GM18502 (cell line): ENCODE results near the gene TDRD9.

Experiments
- ATAC-seq: cut with Tn5 transposase; IDR thresholded peaks from one replicate; pipeline ENCODE4 v1.9.1; 2021; ENCODE audit warnings: mild to moderate bottlenecking; ENCODE audit not compliant: unreplicated experiment, poor library complexity

TDRD9 gene

GRCh38 chr14:104019806-104020205 is 91.5 kb downstream of the TDRD9 start:
- no peak for ATAC-seq

GRCh38 chr14:104020471-104020870 is 92.2 kb downstream of the TDRD9 start:
- no peak for ATAC-seq

GRCh38 chr14:104023325-104024055 is 95.2 kb downstream of the TDRD9 start:
- no peak for ATAC-seq

DNA sequence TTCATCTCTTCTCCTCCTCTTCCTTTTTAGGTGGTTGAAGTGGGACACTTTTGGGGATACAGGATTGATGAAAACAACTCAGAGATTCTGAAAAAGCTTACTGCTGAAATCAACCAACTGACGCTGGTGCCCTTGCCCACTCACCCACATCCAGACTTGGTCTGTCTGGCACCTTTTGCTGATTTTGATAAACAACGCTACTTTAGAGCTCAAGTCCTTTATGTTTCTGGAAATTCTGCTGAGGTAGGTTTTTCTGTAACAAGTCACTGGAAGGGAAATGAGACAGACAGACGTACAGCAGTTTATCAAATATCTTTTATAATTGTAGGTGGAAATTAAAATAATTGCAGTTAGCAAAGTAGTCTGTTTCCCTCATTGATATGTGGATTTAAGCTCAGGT is 97.3 kb downstream of the TDRD9 start:
- ATAC-seq, result no peak

GRCh38 chr14:104026024-104026423 is 97.8 kb downstream of the TDRD9 start:
- ATAC-seq, result no peak

DNA sequence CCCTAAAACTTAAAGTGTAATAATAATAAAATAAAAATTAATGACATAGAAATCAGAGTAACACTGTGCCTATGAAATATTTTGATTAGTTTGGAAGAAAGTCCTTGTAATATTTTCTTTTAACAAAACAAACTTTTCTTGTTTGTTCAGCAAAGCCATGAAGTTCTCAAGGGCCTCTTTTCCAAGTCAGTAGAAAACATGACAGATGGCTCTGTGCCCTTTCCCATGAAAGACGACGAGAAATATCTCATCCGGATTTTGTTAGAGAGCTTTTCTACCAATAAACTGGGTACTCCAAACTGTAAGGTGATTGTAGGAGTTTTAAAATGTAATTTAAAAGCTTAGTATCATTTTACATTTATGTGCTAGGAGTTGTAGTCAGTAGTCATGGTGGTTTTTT is 102.7 kb downstream of the TDRD9 start:
- no peak for ATAC-seq

GRCh38 chr14:104031384-104031783 is 103.1 kb downstream of the TDRD9 start:
- no peak for ATAC-seq

DNA sequence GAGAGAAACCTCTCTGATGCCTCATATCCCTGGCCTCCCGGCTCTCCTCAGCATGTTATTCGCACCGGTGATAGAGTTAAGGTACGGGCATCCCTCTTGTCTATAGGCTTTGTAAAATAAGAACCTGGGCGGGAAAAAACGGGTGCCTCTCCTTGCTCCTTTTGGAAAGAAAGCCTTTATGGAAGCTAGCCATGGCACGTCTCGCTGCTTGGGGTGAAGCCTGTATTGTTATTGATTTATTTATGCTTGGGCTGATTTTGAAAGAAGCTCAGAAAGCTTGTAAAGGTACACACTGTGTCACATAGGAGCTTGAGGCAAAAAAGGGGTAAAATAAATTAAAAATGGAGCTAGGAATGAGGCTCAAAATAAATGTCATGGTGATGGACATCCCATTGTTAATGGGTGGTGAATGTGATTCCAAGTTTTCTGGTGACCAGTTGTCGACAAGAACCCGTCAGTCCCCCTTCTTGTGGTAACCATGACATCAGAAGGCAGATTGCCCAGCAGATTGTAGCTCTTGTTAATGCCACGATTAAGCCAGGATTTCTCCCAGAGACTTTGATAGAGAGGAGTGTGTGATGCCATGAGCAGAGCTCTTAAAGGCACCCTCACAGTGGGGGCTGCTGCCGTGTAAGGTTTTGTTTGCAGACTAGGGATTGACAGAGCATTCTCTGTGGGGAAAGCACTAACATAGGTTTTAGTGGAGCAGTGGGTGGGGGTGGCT is 106.9 kb downstream of the TDRD9 start:
- no peak for ATAC-seq

DNA sequence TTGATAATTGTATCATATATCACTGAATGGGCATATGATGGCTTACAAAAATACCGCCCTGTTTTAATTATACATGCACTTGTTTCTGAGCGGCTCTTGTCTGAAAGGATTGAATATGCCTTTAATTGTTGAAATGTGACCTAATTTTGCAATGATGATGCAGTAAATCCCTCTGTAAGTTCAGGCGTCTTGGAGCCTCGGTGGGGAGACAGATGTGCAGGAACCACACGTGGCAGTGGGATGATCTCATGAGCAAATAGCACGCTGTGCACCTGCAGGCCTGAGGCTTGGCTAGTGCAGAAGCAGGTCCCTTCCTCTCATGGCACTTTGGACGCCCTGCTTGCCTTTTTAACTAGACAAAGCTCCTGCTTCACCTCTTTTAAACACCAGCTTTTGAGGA is 108.0 kb downstream of the TDRD9 start:
- no peak for ATAC-seq

- ATAC-seq, result no peak
Observed at GRCh38 chr14:104037074-104037473, 108.8 kb downstream of the TDRD9 start.

- no peak for ATAC-seq
Observed at GRCh38 chr14:104037903-104038302, 109.6 kb downstream of the TDRD9 start.

DNA sequence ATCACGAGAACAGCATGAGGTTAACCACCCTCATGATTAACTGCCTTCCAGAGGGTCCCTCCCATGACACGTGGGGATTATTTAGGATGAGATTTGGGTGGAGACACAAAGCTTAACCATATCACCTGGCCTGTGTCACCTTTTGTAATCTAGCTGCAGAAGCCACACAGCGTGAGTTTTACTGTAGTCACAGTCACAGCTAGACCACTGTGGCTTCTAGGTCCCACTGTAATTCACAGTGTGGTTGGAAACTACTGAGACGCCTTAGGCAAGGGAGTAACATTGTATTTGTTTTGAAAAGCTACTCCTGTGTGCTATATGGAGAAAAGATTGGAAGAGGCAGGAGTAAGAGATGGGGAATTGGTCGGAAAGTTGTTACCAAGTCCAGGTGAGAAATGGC is 111.0 kb downstream of the TDRD9 start:
- ATAC-seq, result no peak

DNA sequence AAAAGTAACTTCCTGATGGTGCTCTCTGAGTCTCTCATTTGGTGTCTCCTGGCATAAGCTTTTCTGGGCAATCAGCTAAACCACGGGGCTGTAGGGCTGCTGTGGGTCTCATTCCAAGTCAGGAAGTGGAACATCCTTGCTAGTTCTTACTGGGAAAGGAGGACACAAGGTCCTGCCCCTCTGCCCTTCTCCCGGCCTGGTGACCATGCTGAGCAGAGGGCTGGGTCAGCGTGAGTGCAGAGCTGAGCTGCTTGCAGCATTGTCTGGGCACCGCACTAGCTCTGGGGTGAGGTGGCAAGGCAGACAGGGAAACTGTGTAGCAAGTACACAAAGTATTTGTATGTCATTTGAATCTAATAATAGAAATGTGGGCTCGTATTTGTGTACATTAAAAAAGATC is 112.3 kb downstream of the TDRD9 start:
- ATAC-seq, result no peak

DNA sequence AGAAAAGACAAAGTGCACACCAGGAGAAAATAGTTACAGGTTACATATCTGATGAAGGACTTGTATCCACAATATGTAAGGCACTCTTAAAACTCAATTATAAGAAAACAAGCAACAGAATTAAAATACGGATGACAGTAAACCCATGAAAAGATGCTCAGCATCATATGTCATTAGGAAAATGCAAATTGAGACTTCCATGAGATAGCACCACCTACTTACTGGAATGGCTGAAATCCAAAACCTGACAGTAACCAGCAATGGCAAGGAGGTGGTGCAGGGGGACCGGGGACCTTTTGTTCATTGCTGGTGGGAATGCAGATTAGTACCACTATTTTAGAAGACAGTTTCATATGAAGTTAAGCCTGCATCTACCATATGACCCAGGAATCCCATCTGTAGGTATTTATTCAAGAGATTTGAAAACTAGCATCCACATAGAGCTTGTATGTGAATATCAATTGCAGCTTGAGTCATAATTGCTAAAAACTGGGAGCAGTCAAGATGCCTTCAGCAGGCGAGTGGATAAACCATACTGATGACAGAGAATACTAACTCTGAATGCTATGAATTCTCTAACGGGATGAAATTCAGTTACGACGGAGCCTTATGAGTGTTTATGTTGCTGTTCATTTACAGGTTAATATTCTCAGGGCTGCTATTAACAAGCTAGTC is 113.3 kb downstream of the TDRD9 start:
- no peak for ATAC-seq

DNA sequence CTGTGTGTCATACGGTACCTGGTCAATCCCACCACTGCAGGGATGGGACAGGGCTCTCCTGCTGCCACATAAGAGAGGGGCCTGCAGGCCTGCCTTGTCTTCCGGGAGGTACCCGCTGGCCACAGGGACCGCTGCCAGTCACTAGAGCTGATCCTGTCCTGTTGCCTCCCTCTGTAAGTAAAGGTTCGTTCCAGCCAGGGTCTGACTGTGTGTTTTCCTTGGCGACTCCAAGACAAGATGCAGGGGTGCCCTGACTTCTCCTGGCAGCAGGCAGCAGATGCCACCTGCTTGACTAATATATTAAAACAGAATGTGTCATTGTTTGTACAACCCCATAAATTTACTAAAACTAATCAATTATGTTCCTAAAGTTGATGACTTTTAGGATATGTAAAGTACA is 115.8 kb downstream of the TDRD9 start:
- no peak for ATAC-seq

DNA sequence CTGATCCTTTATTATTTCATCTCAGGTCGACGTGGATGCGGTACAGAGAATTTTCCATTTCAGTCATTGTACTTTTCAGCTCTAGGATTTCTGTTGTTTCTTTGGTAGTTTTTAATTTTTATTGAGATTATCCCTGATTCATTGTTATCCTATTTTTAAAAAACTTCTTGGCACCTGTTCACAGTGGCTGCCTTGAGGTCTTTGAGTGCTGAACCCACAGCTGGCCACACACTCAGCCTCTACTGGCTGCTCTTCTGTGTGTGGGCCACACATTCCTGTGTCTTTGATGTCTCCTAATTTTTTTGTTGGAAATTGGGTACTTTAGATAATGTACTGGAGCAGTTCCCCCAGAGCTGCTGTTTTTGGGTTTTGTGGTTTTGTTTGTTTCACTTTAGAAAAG is 119.5 kb downstream of the TDRD9 start:
- ATAC-seq, result no peak

GRCh38 chr14:104048758-104049507 is 120.7 kb downstream of the TDRD9 start:
- no peak for ATAC-seq

DNA sequence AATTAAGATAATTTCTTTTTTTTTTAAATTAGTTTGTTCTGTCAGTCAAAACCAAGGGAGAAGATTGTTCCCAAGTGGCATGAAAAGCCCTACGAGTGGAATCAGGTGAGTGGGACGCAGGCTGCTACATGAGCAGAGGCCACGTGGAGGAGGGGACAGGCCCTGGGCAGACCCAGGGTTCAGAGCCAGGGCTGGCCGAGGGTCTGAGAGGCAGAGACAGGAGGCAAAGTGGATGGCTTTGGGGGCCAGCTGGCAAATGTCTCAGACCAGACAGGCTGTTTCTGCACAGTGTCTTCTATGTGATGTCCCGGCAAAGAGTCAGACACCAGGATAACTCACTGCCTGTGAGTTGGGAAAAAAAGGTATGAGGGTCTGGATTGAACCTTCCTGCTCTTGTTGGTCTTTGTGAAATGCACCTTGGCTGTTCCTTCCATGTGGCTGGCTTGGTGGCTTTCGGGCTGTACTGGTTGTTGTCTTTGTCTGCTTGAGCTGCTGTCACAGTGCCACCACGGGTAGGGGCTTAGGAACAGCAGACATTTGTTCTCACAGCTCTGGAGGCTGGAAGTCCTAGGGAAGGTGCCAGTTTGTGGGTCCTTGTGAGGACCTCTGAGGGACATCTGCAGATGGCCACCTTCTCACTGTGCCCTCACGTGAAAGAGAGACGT is 121.5 kb downstream of the TDRD9 start:
- ATAC-seq, result no peak

DNA sequence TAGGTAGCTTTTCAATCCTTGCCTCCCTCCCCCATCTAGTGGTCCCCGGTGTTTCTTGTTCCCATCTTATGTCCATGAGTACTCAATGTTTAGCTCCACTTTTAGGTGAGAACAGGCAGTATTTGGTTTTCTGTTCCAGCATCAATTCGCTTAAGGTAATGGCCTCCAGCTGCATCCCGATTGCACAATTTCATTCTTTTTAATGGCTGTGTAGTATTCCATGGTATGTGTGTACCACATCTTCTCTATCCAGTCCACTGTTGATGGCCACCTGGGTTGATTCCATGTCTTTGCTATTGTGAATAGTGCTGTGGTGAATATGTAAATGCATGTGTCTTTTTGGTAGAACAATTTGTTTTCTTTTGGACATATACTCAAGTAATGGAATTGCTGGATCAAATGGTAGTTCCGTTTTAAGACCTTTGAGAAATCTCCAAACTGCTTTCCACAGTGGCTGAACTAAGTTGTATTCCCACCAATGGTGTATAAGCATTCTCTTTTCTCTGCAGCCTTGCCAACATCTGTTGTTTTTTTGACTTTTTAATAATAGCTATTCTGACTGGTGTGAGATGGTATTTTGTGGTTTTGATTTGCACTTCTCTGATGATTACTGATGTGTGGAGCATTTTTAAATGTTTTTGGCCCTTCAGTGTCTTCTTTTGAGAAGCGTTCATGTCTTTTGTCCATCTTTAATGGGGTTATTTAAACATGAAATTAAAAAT is 123.0 kb downstream of the TDRD9 start:
- ATAC-seq, result no peak
